ENCODE measurements around the gene TMPRSS4.

- TF ChIP-seq CTCF (IDR thresholded peaks at IDR 0.05): no peak
- no peak for TF ChIP-seq POLR2A (IDR thresholded peaks at IDR 0.05)
Observed at GRCh38 chr11:118112711-118113430, 36.0 kb downstream of the TMPRSS4 start.

Data from body of pancreas (tissue), 4 donors.